ENCODE measurements around the gene POLR1C. TPM values are rescaled to one million over a fixed set of nuclear protein-coding genes. Genes with fewer than 3 reads are reported as not detected.

Gene POLR1C
- total RNA-seq, 1 experiment from 2014 or later = 75.4 TPM

DNA sequence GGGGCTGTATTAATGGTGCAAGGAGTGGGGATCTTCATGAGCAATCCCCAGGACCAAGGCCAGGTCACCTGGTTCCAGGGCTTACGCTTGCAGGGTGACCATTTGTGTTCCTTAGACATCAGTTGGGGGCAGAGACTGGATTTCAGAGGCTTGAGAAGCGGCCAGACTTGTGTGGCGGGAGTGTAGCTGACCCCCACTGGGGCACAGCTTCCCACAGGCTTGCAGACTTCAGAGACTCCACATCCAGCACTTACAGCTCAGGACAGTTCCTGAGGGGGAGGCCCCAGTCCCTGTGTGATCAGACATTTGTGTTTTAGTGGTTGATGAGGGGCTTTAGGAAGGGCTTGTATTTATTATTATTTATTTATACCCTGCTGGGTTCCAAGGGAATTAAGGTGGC is 24.2 kb upstream of the POLR1C start:
- TF ChIP-seq, protein P1, sequence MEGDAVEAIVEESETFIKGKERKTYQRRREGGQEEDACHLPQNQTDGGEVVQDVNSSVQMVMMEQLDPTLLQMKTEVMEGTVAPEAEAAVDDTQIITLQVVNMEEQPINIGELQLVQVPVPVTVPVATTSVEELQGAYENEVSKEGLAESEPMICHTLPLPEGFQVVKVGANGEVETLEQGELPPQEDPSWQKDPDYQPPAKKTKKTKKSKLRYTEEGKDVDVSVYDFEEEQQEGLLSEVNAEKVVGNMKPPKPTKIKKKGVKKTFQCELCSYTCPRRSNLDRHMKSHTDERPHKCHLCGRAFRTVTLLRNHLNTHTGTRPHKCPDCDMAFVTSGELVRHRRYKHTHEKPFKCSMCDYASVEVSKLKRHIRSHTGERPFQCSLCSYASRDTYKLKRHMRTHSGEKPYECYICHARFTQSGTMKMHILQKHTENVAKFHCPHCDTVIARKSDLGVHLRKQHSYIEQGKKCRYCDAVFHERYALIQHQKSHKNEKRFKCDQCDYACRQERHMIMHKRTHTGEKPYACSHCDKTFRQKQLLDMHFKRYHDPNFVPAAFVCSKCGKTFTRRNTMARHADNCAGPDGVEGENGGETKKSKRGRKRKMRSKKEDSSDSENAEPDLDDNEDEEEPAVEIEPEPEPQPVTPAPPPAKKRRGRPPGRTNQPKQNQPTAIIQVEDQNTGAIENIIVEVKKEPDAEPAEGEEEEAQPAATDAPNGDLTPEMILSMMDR (conservative IDR thresholded peaks at IDR 0.05; ENCODE audit: low read depth, low read length) = no peak
- TF ChIP-seq EZH2 (IDR thresholded peaks at IDR 0.05; ENCODE audit: borderline replicate concordance, low read depth, low read length, poor library complexity, severe bottlenecking) = no peak
- BruUV-seq (replicated peaks) = no TSS peak
- Histone ChIP-seq H3K27ac (ENCODE audit: low read depth, low read length, poor library complexity, severe bottlenecking) (peak overlapping the region; percentile 56), H3K36me3 (ENCODE audit: insufficient read depth, low read length, poor library complexity, severe bottlenecking) (no peaks in the 10 kb centered on the region), H3K9me3 (ENCODE audit: low read depth, low read length, poor library complexity, severe bottlenecking) (no peaks in the 10 kb centered on the region), H3K4me1 (ENCODE audit: insufficient read depth, low read length, poor library complexity, severe bottlenecking) (peaks cover 48% of the 10 kb centered on the region), H3K4me3 (ENCODE audit: low read depth, low read length, poor library complexity, severe bottlenecking) (peak overlapping the region; percentile 18), H3K27me3 (replicated peaks; ENCODE audit: insufficient read depth, low read depth, low read length, poor library complexity) (no peaks in the 10 kb centered on the region)
- no peak for DNase-seq (ENCODE audit: low spot score)
- CTCF ChIA-PET = interaction anchor here (0.6 to 1.6 kb wide), 3 partner anchors 14 to 17 kb away, joined by 3 to 5 read pairs (median 3); partner anchors contain the start of gene LRRC73
- intact Hi-C loops (cut with micrococcal nuclease; ENCODE audit: unreplicated experiment) = no loop called here
- POLR2A ChIA-PET (ENCODE audit: low non-redundant PET) = no interaction called here

DNA sequence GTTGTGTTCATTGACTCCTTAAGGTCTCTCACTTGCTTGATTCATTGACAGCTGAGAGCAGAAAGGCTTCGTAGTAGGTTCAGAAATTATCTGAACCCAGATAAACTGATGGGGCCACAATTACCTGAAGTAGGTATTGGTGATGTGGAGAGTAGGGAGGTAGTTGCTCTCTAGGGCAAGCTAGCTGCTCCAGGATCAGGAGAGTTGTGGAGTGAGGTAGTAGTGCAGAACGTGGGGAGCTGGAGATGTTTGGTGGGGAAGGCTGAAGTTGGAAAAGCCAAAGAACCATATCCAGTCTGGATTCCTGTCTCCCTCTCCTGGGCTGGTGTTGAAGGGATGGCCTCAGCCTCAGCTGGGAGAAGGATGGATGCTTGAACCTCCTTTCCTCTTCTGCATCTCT is 23.7 kb upstream of the POLR1C start:
- DNase-seq (ENCODE audit: low spot score) = no peak
- H3K4me3 ChIP-seq (ENCODE audit: low read depth, low read length, poor library complexity, severe bottlenecking) = no peak overlapping the region
- intact Hi-C loops (cut with micrococcal nuclease; ENCODE audit: unreplicated experiment) = no loop called here
- BruUV-seq (replicated peaks) = no TSS peak
- no peaks in the 10 kb centered on the region for H3K27me3 ChIP-seq (replicated peaks; ENCODE audit: insufficient read depth, low read depth, low read length, poor library complexity)
- H3K9me3 ChIP-seq (ENCODE audit: low read depth, low read length, poor library complexity, severe bottlenecking) = no peaks in the 10 kb centered on the region
- no peak for TF ChIP-seq EZH2 (IDR thresholded peaks at IDR 0.05; ENCODE audit: borderline replicate concordance, low read depth, low read length, poor library complexity, severe bottlenecking)
- TF ChIP-seq, protein P1 (conservative IDR thresholded peaks at IDR 0.05; ENCODE audit: low read depth, low read length) = no peak
- ChIA-PET CTCF (interaction anchor here (0.6 to 1.6 kb wide), 2 partner anchors 15 to 17 kb away, joined by 3 to 5 read pairs; partner anchors contain the start of gene LRRC73), POLR2A (ENCODE audit: low non-redundant PET) (no interaction called here)
- H3K27ac ChIP-seq (ENCODE audit: low read depth, low read length, poor library complexity, severe bottlenecking) = peak overlapping the region; percentile 56
- H3K36me3 ChIP-seq (ENCODE audit: insufficient read depth, low read length, poor library complexity, severe bottlenecking) = peaks cover 2% of the 10 kb centered on the region
- H3K4me1 ChIP-seq (ENCODE audit: insufficient read depth, low read length, poor library complexity, severe bottlenecking) = peaks cover 48% of the 10 kb centered on the region

DNA sequence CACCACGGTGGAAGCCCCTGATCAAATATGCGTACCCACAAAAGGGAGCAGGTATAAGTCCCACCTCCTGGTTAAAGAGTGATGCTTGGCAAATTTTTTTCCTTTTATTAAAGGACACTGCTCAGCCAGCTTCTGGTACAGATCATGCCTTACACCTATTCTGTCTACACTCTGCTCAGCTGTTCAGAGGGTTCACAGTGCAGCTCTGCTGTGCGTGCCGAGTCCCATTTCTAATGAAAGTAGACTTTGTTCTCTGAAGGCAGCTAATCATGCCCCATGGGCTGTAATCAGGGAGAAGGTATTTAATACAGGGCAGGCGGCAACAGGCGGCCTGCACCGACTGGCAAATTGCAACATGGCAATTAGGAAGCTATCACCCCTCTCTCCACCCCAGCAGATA is 23.1 kb upstream of the POLR1C start:
- intact Hi-C loops (cut with micrococcal nuclease; ENCODE audit: unreplicated experiment) = no loop called here
- POLR2A ChIA-PET (ENCODE audit: low non-redundant PET) = no interaction called here
- peaks cover 44% of the 10 kb centered on the region for H3K4me1 ChIP-seq (ENCODE audit: insufficient read depth, low read length, poor library complexity, severe bottlenecking)
- no peak overlapping the region for H3K27ac ChIP-seq (ENCODE audit: low read depth, low read length, poor library complexity, severe bottlenecking)
- H3K27me3 ChIP-seq (replicated peaks; ENCODE audit: insufficient read depth, low read depth, low read length, poor library complexity) = no peaks in the 10 kb centered on the region
- CTCF ChIA-PET = no interaction called here
- DNase-seq (ENCODE audit: low spot score) = no peak
- peaks cover 6% of the 10 kb centered on the region for H3K36me3 ChIP-seq (ENCODE audit: insufficient read depth, low read length, poor library complexity, severe bottlenecking)
- no peaks in the 10 kb centered on the region for H3K9me3 ChIP-seq (ENCODE audit: low read depth, low read length, poor library complexity, severe bottlenecking)
- BruUV-seq (replicated peaks) = no TSS peak
- H3K4me3 ChIP-seq (ENCODE audit: low read depth, low read length, poor library complexity, severe bottlenecking) = no peak overlapping the region
- no peak for TF ChIP-seq EZH2 (IDR thresholded peaks at IDR 0.05; ENCODE audit: borderline replicate concordance, low read depth, low read length, poor library complexity, severe bottlenecking)
- TF ChIP-seq, protein P1 (conservative IDR thresholded peaks at IDR 0.05; ENCODE audit: low read depth, low read length) = no peak

Data from A673 (cell line).